IPS-20b (cell line): ENCODE data around the gene DPM1.

Source experiments
- H3K27ac ChIP-seq: one replicate; pipeline ENCODE4 v1.5.1; 2013; ENCODE audit warnings: low read length
- H3K27me3 ChIP-seq: 2 replicates; pipeline ENCODE4 v1.6.1; 2013; ENCODE audit warnings: mild to moderate bottlenecking, low read length, inconsistent platforms; ENCODE audit not compliant: insufficient read depth
- H3K36me3 ChIP-seq: 2 replicates; pipeline ENCODE4 v1.6.1; 2013; ENCODE audit warnings: low read depth, mild to moderate bottlenecking, inconsistent platforms, low read length, moderate library complexity; ENCODE audit not compliant: insufficient read depth
- H3K4me1 ChIP-seq: 2 replicates; pipeline ENCODE4 v1.6.1; 2013; ENCODE audit warnings: mild to moderate bottlenecking, control low read depth, inconsistent platforms, low read length, moderate library complexity; ENCODE audit not compliant: insufficient read depth
- H3K4me3 ChIP-seq: 2 replicates; pipeline ENCODE4 v1.5.1; 2013; ENCODE audit warnings: mild to moderate bottlenecking, low read length, inconsistent platforms
- H3K9ac ChIP-seq: 2 replicates; pipeline ENCODE4 v1.6.1; 2013; ENCODE audit warnings: low read depth, mild to moderate bottlenecking, inconsistent platforms, low read length, moderate library complexity
- H3K9me3 ChIP-seq: 2 replicates; pipeline ENCODE4 v1.6.1; 2013; ENCODE audit warnings: mild to moderate bottlenecking, low read depth, low read length, inconsistent platforms; ENCODE audit not compliant: insufficient read depth

DPM1 gene

DNA sequence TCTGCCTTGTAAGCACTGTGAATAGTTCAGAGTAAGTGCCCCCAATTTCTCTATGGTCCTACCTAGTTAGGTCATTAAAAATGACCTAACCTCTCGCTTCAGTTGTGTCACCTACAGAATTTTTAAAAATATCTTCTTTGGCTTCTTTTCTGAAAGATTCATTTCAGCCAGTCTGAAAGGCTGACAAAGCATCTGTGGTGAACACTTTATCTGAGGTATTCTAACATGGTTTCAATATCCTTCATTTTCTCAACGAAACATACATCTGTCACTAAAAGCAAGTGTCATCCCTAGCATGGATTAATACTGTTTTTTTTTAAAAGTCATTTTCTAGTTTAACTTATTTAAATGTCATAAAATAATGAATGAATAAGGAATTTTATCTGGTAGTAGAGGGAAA, 5.1 kb downstream of the DPM1 start:
- no peaks in the 10 kb centered on the region for H3K27me3 ChIP-seq
- peaks cover 67% of the 10 kb centered on the region for H3K36me3 ChIP-seq

DNA sequence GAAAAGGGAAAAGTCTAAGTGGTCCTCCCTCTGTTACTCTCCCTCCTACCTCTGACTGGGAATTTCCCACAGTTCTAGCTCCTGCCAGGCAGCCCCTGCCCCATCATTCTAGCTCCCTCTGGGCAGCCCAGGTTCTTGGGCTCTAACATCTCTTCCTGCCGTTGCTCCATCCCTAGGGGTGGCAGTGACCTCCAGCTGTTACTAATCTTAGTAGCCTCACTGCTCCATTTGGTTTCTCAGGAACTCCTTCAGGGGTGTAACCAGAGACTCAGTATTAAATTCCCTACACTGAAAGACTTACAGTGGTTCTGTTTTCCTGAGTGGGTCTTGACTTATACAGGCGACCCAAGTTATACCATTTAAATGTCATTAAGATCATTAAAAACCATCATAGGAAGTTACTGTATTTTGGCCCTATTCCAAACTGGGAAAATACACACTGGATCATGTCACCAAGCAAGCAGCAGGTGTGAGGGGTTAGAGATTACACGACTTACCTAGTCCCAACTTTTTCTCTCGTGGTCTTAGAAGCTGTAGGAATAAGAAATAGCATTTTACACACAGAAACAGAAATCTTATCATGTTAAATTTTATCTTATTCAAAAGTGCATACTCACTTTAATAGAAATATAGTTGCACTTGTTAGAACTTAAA, 10.1 kb downstream of the DPM1 start:
- Histone ChIP-seq H3K36me3 (peaks cover 97% of the 10 kb centered on the region), H3K4me1 (no peaks in the 10 kb centered on the region), H3K9me3 (no peaks in the 10 kb centered on the region), H3K4me3 (no peak overlapping the region), H3K9ac (no peak overlapping the region), H3K27ac (no peak overlapping the region), H3K27me3 (no peaks in the 10 kb centered on the region)

More for the DNA sequence above, 5.1 kb downstream of the DPM1 start:
- Histone ChIP-seq H3K9me3 (no peaks in the 10 kb centered on the region), H3K4me1 (peaks cover 9% of the 10 kb centered on the region; the same call in 1 of the 2 replicates), H3K9ac (no peak overlapping the region), H3K27ac (no peak overlapping the region), H3K4me3 (no peak overlapping the region)

DNA sequence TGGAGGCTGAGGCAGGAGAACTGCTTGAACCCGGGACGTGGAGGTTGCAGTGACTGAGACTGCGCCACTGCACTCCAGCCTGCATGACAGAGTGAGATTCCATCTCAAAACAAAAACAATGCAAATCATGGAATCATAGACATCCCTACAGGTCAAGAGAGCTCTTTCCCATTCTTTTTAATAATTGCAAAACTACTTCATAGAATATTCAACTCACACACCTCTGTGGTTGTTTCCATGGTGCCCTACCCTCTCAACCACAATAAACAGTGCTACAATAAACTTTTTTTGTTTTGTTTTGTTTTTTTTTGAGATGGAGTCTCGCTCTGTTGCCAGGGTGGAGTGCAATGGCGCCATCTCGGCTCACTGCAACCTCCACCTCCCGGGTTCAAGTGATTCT, 15.3 kb downstream of the DPM1 start:
- H3K9me3 ChIP-seq, result no peaks in the 10 kb centered on the region
- H3K36me3 ChIP-seq, result peaks cover 92% of the 10 kb centered on the region
- no peaks in the 10 kb centered on the region for H3K27me3 ChIP-seq
- H3K9ac ChIP-seq, result no peak overlapping the region
- H3K27ac ChIP-seq, result no peak overlapping the region
- H3K4me1 ChIP-seq, result no peaks in the 10 kb centered on the region
- no peak overlapping the region for H3K4me3 ChIP-seq

DNA sequence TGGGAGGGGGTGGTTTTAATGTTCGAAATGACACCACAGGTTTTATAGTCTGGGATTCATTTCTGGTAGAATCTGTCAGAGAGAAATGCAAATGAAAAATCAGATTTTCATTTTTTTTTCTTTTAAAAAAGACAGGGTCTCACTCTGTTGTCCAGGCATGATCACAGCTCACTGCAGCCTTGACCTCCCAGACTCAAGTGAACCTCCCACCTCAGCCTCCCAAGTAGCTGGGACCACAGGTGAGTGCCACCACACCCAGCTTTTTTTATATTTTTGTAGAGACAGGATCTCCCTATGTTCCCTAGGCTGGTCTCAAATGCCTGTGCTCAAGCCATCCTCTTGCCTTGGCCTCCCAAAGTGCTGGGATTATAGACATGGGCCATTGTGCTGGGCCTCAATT, 24.7 kb downstream of the DPM1 start:
- H3K9me3 ChIP-seq, result no peaks in the 10 kb centered on the region
- no peak overlapping the region for H3K4me3 ChIP-seq
- no peak overlapping the region for H3K9ac ChIP-seq
- no peaks in the 10 kb centered on the region for H3K27me3 ChIP-seq
- H3K36me3 ChIP-seq, result peaks cover 76% of the 10 kb centered on the region
- H3K4me1 ChIP-seq, result peaks cover 9% of the 10 kb centered on the region
- H3K27ac ChIP-seq, result no peak overlapping the region

DNA sequence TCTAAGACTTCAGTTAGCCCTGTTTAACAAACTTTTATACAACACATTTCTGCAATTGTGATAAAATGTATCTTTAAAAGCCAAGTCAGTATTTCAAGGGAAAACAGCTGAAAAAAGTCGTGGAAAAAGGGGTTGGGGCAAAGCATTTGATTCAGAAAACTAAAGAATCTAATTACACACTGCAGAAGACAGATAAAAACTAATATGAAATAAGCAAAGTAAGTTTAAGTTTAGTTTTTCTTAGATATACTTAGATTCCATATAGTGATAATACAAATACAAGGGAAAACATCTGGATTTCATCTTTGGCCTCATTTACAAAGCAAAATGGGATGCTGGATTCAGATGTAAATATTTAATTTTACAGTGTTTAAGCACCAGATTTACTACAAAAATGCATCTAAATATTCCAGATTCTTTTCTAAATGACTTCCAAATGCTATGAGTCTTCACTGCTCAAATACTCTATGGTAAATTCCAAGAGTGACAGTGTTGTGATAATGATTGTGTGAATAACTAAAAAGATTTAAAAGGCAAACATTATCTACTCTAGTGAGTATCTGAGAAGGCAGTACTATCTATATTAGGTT, 25.5 kb downstream of the DPM1 start:
- Histone ChIP-seq H3K27me3 (no peaks in the 10 kb centered on the region), H3K4me3 (no peak overlapping the region), H3K9me3 (no peaks in the 10 kb centered on the region), H3K4me1 (peaks cover 15% of the 10 kb centered on the region), H3K9ac (peak overlapping the region; percentile 90; the same call in 1 of the 2 replicates), H3K27ac (no peak overlapping the region), H3K36me3 (peaks cover 80% of the 10 kb centered on the region)

DNA sequence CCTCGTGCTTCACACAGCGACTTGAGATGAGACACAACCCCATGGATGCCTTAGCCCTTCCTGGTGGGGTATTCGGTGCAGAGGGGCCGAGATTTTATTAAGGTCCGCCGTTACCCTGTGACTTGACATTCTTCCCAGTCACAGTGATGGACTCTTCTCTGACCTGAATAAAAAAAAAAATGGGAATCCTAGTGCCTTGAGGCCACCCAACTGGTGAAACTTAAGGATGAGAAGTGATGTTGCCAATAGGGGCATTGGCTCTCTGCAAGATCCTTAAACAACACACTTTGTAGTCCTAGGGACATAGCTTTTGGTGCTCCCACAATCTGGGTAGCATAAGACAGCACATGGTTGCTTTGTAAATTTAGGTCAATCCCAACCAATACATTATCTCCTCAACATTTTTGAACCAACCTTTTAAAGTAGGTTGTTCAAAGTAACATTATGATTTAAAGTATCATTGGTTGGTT, 26.3 kb downstream of the DPM1 start:
- H3K27ac ChIP-seq, result peak overlapping the region; percentile 89
- H3K9me3 ChIP-seq, result no peaks in the 10 kb centered on the region
- H3K4me1 ChIP-seq, result peaks cover 20% of the 10 kb centered on the region
- H3K9ac ChIP-seq, result peak overlapping the region; percentile 90; the same call in 1 of the 2 replicates
- peak overlapping the region; percentile 67; the same call in 1 of the 2 replicates for H3K4me3 ChIP-seq
- H3K36me3 ChIP-seq, result peaks cover 80% of the 10 kb centered on the region
- H3K27me3 ChIP-seq, result no peaks in the 10 kb centered on the region

DNA sequence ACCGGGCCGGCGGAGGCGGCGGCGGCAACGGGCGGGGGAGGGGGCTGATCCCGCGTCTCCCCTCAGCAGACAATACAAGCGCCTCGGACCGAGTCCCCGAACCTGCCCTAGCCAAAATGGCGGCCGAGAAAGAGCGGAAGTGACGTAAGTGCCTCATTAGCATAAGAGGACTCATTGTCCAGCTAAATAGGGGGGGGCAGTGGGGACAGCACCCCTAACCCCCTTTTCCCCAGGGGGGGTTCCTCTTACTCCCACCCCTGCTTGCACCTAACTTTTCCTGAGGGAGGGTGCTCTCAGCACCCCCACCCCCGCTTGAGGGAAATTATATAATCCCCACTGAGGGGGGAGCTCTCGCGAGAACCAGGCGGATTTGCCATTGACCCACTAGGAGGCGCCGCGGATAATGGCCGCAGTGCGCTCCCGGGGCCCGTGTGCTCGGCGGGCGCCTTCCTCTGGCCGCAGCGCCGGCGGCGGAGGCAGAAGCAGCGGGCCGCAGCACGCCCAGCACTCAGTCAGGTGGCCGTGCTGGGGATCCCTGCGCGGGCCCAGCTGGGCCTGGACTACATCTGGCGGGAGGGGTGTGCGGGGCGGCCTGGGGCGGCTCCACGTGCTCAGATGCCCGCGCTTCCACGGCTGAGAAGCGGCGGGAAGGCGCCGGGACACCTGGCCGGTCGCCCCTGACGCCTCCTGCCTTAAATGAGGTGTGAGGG, 26.9 kb downstream of the DPM1 start, which contains the start of gene ADNP:
TSS of gene ADNP (minus strand) at position 132 of the 710 bp plus-strand sequence. CDS start 27,441 bp downstream, outside the sequence.
- Histone ChIP-seq H3K9ac (peak within 1 kb of the TSS; percentile 96), H3K4me3 (peak within 1 kb of the TSS; percentile 77), H3K36me3 (peaks cover 80% of the 10 kb centered on the region), H3K27me3 (no peaks in the 10 kb centered on the region), H3K27ac (peak within 1 kb of the TSS; percentile 94), H3K4me1 (peaks cover 20% of the 10 kb centered on the region), H3K9me3 (no peaks in the 10 kb centered on the region)

DNA sequence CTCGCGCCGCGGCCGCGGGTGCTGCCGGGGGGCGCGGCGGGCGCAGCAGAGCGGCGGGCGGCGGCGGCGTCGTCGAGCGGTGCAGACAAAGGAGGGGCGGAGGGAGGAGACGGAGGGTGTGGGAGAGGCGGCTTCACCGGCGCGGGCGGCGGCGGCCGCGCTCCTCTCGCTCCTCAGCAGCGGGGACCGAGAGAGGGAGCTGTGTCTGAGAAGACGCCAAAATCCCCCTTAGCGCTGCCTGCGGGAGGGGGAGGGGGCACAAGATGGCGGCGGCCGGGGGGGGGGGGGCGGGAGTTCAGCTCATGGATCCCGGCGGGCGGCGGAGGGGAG, 27.4 kb downstream of the DPM1 start:
- H3K4me3 ChIP-seq, result peak overlapping the region; percentile 42; the same call in 1 of the 2 replicates
- H3K27me3 ChIP-seq, result no peaks in the 10 kb centered on the region
- H3K9ac ChIP-seq, result peak overlapping the region; percentile 90; the same call in 1 of the 2 replicates
- H3K36me3 ChIP-seq, result peaks cover 79% of the 10 kb centered on the region
- no peaks in the 10 kb centered on the region for H3K9me3 ChIP-seq
- peaks cover 20% of the 10 kb centered on the region for H3K4me1 ChIP-seq
- no peak overlapping the region for H3K27ac ChIP-seq

DNA sequence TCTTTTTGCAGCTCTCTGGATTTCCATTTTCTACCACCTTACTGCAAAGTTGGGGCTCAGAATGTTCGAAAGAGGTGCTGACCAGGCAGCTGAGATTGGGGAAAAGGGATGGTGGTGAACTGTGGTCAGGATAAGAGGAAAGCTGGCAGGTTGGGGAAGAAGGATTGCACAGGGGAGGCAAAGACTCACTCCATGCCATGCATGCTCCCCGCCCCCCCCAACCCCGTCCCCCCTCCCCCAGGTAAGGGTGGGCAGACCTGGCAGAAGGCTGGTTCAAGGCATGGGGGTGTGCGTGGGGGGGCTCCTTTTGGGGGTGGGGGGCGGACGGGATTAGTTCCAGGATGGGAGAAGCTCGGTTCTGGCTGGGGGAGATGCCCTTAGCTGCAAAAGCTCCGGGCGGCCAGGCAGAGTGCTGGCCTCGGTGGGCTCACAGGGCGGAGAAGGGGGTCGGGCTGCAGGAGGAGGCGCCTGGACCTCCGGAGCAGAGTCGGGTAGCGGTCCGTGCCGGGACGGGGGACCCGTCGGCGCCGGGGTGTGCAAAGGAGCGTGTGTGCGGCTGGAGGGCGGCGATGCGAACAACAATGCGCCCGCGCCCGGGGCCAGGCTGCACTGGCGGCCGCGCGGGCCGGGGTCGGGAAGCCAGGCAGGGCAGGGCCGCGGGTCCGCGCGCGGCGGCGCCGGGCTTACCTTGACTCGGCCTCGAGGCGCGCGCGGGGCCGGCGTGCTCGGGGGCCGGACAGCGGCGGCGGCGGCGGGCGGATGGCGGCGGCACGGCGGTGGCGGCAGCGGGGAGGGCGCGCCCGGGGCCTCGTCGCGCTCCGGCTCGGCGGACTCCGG, 28.0 kb downstream of the DPM1 start:
- Histone ChIP-seq H3K9ac (peak overlapping the region; percentile 96), H3K36me3 (peaks cover 79% of the 10 kb centered on the region), H3K27ac (peak overlapping the region; percentile 77), H3K4me3 (peak overlapping the region; percentile 77), H3K9me3 (no peaks in the 10 kb centered on the region), H3K4me1 (peaks cover 20% of the 10 kb centered on the region), H3K27me3 (no peaks in the 10 kb centered on the region)

DNA sequence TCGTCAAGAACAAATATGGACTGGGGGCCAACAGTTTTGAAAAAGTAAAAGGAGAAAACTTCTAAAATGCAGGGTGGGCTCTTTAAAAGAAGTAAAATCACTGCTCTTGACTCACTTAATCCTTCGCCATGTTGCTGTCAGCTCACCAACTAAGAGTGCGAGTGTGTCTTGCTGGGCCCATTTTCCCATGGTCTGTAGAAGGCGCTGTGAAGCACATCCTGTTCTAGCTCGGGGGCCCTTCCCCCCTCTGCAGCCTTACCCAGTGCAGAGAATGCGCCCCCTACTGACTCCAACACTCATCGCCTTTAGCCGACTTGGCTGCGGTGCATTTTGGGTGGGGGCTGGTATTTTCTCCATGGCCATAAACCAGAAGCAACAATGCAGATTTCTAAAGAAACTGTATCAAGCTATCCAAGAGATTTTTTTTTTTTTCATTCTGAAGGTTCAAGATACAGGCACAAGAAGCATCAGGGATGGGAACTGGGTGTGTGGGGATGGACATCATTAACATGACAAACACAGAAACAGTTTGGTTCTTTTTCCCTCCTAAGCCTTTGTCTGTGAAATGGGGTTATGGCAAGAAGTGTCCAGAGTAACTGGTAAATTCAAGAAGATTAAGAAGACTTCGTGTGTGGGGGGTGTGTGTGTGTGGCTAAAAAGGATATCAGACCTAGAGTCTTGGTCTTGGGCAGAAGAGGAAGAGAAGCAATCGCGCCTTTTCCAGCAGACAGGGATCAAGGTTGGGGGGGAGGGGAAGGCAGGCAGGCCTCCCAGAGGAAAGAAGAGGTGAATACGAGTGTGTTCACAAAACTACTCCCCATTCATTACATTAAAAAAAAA, 28.8 kb downstream of the DPM1 start:
- Histone ChIP-seq H3K9ac (peak overlapping the region; percentile 96), H3K9me3 (no peaks in the 10 kb centered on the region), H3K4me1 (peaks cover 20% of the 10 kb centered on the region), H3K4me3 (peak overlapping the region; percentile 77), H3K27me3 (no peaks in the 10 kb centered on the region), H3K27ac (peak overlapping the region; percentile 77), H3K36me3 (peaks cover 79% of the 10 kb centered on the region)
